HCT116 (cell line): ENCODE data around the gene NFATC1.

Experiments
- POLR2AphosphoS5 ChIP-seq: IDR thresholded peaks from 2 replicates; pipeline ENCODE4 v1.6.1; 2011; ENCODE audit warnings: mild to moderate bottlenecking, low read depth, low read length, moderate library complexity
- TF ChIP-seq, protein P1 (sequence below), 3 experiments: fragments of 200-600 bp in 1 of 3; sonication (generic) in 1 of 3; IDR thresholded peaks in 2 of 3; conservative IDR thresholded peaks in 1 of 3; 2 replicates each; pipeline ENCODE4 v1.5.1; 2012 to 2017; ENCODE audit warnings: low read depth in 2 of 3, low read length in 2 of 3, antibody characterized with exemption in 1 of 3, borderline replicate concordance in 1 of 3, control low read depth in 1 of 3, mild to moderate bottlenecking in 1 of 3, mixed read lengths in 1 of 3, mixed run types in 1 of 3, moderate library complexity in 1 of 3; ENCODE audit not compliant: insufficient read depth in 1 of 3
- TF ChIP-seq, protein P2 (sequence below): IDR thresholded peaks from 2 replicates; pipeline ENCODE4 v1.6.1; 2012; ENCODE audit warnings: low read depth

DNA sequence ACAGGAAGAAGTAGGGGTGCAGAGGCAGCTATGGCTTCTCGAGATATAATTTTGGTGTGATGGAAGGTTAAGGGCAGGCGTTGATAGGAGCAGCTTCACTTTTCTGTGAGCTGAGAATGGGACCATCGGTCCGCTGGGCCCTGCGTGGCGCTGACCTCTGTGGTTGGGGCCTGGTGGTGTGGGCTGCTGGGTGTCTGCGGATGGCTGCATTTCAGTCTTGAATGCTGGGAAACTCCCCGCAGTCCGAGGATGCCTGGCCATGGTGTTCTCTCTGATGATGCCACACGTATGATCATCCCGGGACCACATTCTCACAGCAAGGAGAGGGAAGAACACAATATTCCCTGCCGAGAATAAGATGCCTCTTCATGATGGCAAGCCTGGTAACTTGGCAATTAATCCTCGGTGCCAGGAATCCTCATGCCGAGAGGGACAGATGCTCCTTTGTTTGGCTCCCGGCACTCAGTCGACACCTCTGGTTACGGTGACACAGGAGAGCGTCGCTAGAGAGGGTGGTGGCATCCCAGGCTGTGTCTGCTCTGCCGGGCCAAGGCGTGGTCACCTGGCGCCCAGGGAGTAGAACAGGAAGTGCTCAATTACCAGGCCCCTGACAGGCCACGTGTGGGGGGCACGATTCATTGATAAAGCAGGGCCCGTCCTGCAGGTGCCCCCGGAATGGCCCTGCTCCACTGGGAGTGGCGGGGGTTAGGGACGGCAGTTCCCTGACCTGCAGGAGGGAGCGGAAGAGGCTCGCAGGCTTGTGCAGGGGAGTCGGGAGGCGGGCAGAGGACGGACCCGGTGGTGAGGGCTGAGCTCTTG lies 164.5 kb downstream of the NFATC1 start:
- TF ChIP-seq POLR2AphosphoS5, result no peak
- TF ChIP-seq, protein P1, sequence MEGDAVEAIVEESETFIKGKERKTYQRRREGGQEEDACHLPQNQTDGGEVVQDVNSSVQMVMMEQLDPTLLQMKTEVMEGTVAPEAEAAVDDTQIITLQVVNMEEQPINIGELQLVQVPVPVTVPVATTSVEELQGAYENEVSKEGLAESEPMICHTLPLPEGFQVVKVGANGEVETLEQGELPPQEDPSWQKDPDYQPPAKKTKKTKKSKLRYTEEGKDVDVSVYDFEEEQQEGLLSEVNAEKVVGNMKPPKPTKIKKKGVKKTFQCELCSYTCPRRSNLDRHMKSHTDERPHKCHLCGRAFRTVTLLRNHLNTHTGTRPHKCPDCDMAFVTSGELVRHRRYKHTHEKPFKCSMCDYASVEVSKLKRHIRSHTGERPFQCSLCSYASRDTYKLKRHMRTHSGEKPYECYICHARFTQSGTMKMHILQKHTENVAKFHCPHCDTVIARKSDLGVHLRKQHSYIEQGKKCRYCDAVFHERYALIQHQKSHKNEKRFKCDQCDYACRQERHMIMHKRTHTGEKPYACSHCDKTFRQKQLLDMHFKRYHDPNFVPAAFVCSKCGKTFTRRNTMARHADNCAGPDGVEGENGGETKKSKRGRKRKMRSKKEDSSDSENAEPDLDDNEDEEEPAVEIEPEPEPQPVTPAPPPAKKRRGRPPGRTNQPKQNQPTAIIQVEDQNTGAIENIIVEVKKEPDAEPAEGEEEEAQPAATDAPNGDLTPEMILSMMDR (IDR thresholded peaks at IDR 0.05 in 2 of 3, conservative IDR thresholded peaks at IDR 0.05 in 1 of 3; ENCODE audit: borderline replicate concordance in 1 of 3, insufficient read depth in 1 of 3, low read depth in 2 of 3, low read length in 2 of 3), result no peak
- TF ChIP-seq, protein P2, sequence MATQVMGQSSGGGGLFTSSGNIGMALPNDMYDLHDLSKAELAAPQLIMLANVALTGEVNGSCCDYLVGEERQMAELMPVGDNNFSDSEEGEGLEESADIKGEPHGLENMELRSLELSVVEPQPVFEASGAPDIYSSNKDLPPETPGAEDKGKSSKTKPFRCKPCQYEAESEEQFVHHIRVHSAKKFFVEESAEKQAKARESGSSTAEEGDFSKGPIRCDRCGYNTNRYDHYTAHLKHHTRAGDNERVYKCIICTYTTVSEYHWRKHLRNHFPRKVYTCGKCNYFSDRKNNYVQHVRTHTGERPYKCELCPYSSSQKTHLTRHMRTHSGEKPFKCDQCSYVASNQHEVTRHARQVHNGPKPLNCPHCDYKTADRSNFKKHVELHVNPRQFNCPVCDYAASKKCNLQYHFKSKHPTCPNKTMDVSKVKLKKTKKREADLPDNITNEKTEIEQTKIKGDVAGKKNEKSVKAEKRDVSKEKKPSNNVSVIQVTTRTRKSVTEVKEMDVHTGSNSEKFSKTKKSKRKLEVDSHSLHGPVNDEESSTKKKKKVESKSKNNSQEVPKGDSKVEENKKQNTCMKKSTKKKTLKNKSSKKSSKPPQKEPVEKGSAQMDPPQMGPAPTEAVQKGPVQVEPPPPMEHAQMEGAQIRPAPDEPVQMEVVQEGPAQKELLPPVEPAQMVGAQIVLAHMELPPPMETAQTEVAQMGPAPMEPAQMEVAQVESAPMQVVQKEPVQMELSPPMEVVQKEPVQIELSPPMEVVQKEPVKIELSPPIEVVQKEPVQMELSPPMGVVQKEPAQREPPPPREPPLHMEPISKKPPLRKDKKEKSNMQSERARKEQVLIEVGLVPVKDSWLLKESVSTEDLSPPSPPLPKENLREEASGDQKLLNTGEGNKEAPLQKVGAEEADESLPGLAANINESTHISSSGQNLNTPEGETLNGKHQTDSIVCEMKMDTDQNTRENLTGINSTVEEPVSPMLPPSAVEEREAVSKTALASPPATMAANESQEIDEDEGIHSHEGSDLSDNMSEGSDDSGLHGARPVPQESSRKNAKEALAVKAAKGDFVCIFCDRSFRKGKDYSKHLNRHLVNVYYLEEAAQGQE, result no peak
